HG03045 (cell line): Measurements from ENCODE around the gene ATAD3C.
"Not testable (repeated sequence)": the region's sequence is repeated elsewhere in the genome, so short reads cannot be mapped to it uniquely, and the experiment has no call there.

ENCODE experiments used
- ATAC-seq: cut with Tn5 transposase; IDR thresholded peaks from one replicate; pipeline ENCODE4 v1.9.1; 2021; ENCODE audit warnings: mild to moderate bottlenecking, moderate library complexity; ENCODE audit not compliant: unreplicated experiment

The ATAD3C gene

GRCh38 chr1:1440262-1441001, 9.1 kb upstream of the ATAD3C start:
- no peak for ATAC-seq

- no peak for ATAC-seq
Measured at GRCh38 chr1:1441002-1441888, 8.2 kb upstream of the ATAD3C start.

- no peak for ATAC-seq
Measured at GRCh38 chr1:1442069-1442770, 7.3 kb upstream of the ATAD3C start.

DNA sequence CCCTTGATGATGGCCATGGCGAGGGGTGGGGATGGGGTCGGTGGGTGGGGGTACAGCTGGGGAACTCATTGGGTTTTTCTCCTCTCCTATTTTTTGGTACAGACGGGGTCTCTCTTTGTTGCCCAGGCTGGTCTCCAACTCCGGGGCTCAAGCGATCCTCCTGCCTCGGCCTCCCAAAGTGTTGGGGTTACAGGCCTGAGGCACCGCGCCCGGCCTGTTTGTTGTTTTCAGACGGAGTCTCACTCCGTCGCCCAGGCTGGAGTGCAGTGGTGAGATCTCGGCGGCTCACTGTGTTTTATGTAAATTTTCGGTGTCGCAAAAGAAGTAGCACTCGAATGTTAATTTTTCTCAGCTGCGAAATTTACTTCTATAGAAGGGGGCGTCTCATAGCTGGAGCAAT, 2.9 kb upstream of the ATAD3C start:
- not testable (repeated sequence) for ATAC-seq

- not testable (repeated sequence) for ATAC-seq
Measured at GRCh38 chr1:1450616-1451015, 1.1 kb downstream of the ATAD3C start.

GRCh38 chr1:1451696-1452364, 2.3 kb downstream of the ATAD3C start:
- no peak for ATAC-seq

GRCh38 chr1:1452365-1452739, 2.9 kb downstream of the ATAD3C start:
- not testable (repeated sequence) for ATAC-seq

DNA sequence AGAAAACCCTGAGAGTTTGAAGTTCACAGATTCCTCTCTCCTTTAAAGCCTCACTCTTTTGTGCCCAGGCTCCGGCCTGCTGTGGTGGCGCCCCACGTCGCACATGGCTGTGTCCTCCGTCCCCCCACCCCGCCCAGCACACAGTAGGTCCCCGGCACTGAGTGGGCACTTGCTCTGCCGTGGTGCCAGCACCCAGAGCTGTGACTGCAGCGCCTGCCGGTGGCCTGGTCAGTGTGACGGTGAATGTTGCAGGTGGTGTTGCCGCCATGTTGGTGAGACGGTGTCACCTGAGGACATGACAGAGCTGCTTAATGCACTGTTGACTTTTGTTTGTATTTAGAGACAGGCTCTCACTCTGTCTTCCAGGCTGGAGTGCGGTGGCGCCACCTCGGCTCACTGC, 3.4 kb downstream of the ATAD3C start:
- ATAC-seq: no peak

GRCh38 chr1:1454286-1455056, 5.0 kb downstream of the ATAD3C start:
- not testable (repeated sequence) for ATAC-seq

GRCh38 chr1:1455366-1455884, 5.9 kb downstream of the ATAD3C start:
- no peak for ATAC-seq

DNA sequence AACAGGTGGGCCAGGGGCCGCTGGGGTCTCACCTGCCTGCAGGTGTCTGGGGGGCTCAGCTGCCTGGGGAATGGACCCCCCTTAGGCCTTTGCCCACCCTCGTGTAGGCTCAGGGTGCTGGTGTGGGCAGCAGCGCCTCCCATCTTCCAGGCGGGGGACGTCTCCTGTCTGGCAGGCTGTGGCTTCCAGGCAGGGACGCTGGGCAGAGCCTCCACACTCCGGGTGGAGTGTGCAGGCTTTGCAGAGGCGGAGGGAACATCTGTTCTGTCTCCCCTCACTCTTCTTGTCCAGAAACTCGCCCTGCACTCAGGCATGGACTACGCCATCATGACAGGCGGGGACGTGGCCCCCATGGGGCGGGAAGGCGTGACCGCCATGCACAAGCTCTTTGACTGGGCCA, 6.4 kb downstream of the ATAD3C start:
- not testable (repeated sequence) for ATAC-seq

GRCh38 chr1:1456683-1457255, 7.3 kb downstream of the ATAD3C start:
- ATAC-seq: not testable (repeated sequence)

- ATAC-seq: not testable (repeated sequence)
Measured at GRCh38 chr1:1459156-1459555, 9.7 kb downstream of the ATAD3C start.

- not testable (repeated sequence) for ATAC-seq
Measured at GRCh38 chr1:1459711-1460110, 10.2 kb downstream of the ATAD3C start.

DNA sequence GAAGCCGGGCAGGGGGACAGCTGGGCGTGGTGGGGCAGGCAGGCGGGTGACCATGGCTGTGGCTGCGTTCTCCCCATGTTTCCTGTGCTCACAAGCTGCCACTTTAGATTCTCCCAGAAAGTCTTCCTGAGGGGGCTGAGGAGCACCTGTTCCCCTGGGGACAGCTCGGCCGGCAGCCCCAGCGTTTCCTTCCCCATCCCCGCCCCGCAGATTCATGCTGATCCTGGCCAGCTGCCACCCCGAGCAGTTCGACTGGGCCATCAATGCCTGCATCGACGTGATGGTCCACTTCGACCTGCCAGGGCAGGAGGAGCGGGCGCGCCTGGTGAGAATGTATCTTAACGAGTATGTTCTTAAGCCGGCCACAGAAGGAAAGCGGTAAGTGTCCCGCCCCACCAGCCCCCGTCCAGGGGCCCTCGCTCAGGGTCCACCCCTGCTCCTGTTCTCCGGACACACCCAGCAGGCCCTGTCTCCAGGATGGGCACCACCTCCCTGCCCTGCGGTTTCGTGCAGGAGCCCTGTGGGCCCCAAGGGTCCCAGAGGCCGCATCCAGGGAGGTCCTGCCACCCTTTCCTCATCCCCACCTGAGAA, 11.1 kb downstream of the ATAD3C start:
- no peak for ATAC-seq

DNA sequence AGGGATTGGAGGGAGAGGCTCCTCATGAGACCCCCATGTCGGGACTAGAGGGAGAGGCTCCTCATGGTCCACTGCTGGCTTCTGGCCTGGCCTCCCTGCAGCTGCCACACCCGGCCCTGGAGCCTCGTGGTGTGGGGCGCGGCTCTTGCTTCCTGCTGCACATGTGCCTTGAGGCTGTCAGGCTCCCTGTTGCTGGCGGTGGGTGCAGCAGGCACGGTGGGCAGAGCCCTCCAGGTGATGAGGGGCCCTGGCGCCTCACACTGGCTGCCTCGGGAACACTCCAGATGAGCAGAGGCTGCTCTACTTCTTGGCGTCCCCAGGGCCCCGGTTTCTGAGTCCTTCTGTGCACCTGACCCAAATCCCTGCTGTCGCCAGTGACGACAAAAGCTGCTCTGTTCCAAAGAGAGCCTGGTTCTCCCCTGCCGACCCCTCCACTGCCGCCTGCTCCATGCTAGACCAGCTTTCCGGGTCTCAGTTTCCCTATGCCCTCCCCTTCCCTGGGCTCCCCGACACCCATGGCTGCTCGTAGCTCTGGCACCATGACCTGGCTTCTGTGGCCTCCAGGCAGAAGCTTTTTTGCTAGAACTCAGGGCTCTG, 12.3 kb downstream of the ATAD3C start:
- ATAC-seq: no peak

- ATAC-seq: no peak
Measured at GRCh38 chr1:1462318-1462966, 13.0 kb downstream of the ATAD3C start.

DNA sequence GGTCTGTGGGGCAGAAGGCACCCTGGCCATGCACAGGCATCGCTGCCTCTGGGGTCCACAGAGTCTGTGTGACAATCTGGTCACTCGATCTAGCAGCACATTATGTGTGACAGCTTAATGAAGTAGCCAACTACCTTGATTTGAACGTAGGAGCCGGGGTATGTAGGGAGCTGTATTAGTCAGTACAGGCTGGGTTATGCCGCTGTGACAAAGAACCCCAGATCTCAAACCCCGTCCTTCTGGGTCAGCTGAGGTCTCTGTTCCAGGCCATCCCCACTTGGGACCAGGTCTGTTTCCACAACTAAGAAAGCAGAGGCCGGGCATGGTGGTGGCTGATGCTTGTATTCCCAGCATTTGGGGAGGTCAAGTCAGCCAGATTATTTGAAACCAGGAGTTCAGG, 13.8 kb downstream of the ATAD3C start:
- ATAC-seq: no peak
